ENCODE data around the gene KMT2D.

KMT2D gene

DNA sequence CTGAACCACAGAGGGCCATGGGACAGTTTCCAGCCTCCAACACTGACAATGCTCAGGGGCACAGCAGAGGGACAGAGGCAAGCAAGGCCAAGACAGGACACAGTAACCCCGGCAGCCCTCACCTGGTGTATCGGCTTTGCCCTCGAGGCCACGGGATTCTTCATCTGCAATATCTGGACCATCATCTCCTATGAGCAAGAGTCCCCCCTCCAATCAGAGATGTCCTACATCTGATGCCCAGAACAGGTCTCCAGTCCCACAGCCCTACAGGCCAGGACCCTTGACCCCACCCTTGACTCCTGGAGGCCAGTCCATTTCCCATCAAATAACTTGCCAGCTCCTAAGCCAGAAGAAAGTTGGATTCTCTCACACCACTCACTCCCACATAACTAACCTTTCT is 17.4 kb downstream of the KMT2D start:
- TF ChIP-seq FOXA1 (IDR thresholded peaks at IDR 0.05), result no peak
- TF ChIP-seq TARDBP (IDR thresholded peaks at IDR 0.05), result no peak
- TF ChIP-seq SUZ12 (IDR thresholded peaks at IDR 0.05), result no peak
- no peak for TF ChIP-seq HDGF (IDR thresholded peaks at IDR 0.05; ENCODE audit: borderline replicate concordance)
- no peak for TF ChIP-seq L3MBTL2 (conservative IDR thresholded peaks at IDR 0.05)
- no peak for DNase-seq (ENCODE audit: extremely low spot score)
- POLR2A ChIA-PET, result interaction anchor here (1.2 to 1.8 kb wide), 3 partner anchors 15 to 26 kb away, joined by 3 to 5 read pairs (median 5); partner anchors contain the start of gene RHEBL1
- CTCF ChIA-PET, result interaction anchor here (0.6 to 2.1 kb wide), 10 partner anchors 9 to 227 kb away, joined by 3 to 19 read pairs (median 6); no protein-coding TSS in a partner anchor

DNA sequence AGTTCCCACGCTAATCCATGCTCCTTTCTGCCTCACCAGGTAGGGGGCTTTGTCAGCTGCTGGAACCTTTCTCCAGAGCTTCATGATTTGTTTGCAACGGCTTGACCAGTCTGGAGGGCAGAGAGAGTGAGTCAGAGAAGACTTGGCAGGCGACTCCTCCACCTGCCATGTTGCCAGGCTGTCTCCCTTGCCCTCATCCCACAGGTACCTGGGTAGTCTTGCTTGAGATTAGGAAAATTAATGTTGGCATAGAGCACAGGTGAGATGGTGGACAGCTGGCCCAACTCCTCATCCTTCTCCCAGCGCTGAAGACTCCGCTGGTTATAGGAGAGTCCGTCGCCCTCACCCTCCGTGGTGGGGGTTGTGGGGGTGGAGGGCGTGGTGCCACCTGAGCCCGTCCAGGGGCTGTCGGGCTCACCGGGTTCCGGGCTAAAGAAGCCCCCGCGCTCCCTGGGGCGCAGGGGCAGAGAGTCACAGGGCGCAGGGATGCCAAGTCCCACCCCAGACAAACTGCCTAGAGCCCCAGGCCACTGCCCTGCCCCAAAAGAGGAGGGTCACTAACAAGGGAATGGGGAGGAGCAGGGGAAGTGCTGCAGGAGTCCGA is 18.6 kb downstream of the KMT2D start:
- DNase-seq (ENCODE audit: extremely low spot score), result no peak
- ChIA-PET CTCF (no interaction called here), POLR2A (interaction anchor here (0.6 kb wide), 1 partner anchor 8 kb away, joined by 3 read pairs; no protein-coding TSS in a partner anchor)
- TF ChIP-seq FOXM1 (IDR thresholded peaks at IDR 0.05; ENCODE audit: borderline replicate concordance), result no peak
- TF ChIP-seq HDGF (IDR thresholded peaks at IDR 0.05; ENCODE audit: borderline replicate concordance), result no peak
- no peak for TF ChIP-seq FOXA1 (IDR thresholded peaks at IDR 0.05)
- TF ChIP-seq NFRKB (IDR thresholded peaks at IDR 0.05), result no peak
- TF ChIP-seq ARNT (IDR thresholded peaks at IDR 0.05), result no peak
- no peak for TF ChIP-seq ZNF384 (IDR thresholded peaks at IDR 0.05)
- no peak for TF ChIP-seq CTBP1 (IDR thresholded peaks at IDR 0.05; ENCODE audit: borderline replicate concordance)
- no peak for TF ChIP-seq TARDBP (IDR thresholded peaks at IDR 0.05)
- TF ChIP-seq LEF1 (IDR thresholded peaks at IDR 0.05; ENCODE audit: borderline replicate concordance), result no peak
- TF ChIP-seq L3MBTL2 (conservative IDR thresholded peaks at IDR 0.05), result no peak
- TF ChIP-seq, protein P1, sequence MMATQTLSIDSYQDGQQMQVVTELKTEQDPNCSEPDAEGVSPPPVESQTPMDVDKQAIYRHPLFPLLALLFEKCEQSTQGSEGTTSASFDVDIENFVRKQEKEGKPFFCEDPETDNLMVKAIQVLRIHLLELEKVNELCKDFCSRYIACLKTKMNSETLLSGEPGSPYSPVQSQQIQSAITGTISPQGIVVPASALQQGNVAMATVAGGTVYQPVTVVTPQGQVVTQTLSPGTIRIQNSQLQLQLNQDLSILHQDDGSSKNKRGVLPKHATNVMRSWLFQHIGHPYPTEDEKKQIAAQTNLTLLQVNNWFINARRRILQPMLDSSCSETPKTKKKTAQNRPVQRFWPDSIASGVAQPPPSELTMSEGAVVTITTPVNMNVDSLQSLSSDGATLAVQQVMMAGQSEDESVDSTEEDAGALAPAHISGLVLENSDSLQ (IDR thresholded peaks at IDR 0.05), result no peak
- no peak for TF ChIP-seq SP1 (IDR thresholded peaks at IDR 0.05)
- no peak for TF ChIP-seq FOXK2 (IDR thresholded peaks at IDR 0.05)
- TF ChIP-seq ELF4 (IDR thresholded peaks at IDR 0.05), result no peak
- no peak for TF ChIP-seq BHLHE40 (IDR thresholded peaks at IDR 0.05; ENCODE audit: borderline replicate concordance)
- no peak for TF ChIP-seq SUZ12 (IDR thresholded peaks at IDR 0.05)

DNA sequence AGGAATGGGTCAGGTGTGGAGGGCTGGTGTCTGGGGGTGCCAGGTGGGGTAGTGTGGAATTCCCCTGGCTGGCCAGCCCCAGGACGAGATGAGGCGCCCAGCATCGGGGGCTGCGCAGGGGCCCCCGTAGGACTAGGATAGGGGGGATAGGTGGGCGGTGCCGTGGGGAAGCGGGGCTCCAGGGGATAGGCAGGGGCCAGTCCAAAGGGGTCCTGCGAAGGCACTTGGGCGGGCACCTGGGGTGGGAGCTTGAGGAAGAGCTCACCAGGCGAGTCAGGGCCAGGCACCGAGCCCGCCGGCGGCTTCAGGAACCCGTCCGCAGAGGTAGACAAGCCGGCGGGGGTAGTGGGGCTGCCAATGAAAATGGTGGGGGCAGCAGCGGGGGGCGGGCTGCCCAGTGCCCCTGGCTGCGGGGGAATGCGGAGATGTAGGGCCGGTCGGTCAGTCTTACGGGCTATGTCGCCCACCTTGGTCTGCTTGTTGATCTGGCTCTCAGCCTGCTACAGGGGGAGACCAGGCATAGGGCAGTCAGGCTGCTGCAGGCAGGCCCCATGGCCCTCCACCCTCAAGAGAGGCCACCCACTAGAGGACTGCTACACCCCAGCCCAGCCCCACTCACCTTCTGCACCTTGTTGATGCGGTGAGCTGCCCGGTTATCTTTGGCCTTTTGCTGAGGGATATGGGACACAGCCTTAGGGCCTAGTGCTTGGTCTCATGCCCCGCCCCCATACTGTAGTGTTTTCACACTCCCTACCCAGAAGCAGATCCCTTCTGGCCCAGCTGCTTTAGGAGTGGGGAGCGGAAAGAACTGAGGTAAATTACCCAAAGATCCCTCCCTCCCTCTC is 19.3 kb downstream of the KMT2D start:
- no peak for DNase-seq (ENCODE audit: extremely low spot score)
- TF ChIP-seq HDGF (IDR thresholded peaks at IDR 0.05; ENCODE audit: borderline replicate concordance) (no peak), FOXK2 (IDR thresholded peaks at IDR 0.05) (no peak), FOXA1 (IDR thresholded peaks at IDR 0.05) (no peak), NFRKB (IDR thresholded peaks at IDR 0.05) (no peak), ZNF384 (IDR thresholded peaks at IDR 0.05) (no peak), BHLHE40 (IDR thresholded peaks at IDR 0.05; ENCODE audit: borderline replicate concordance) (no peak), SP1 (IDR thresholded peaks at IDR 0.05) (no peak), FOXM1 (IDR thresholded peaks at IDR 0.05; ENCODE audit: borderline replicate concordance) (no peak), CTBP1 (IDR thresholded peaks at IDR 0.05; ENCODE audit: borderline replicate concordance) (no peak), TARDBP (IDR thresholded peaks at IDR 0.05) (no peak), ARNT (IDR thresholded peaks at IDR 0.05) (no peak), LEF1 (IDR thresholded peaks at IDR 0.05; ENCODE audit: borderline replicate concordance) (no peak), ELF4 (IDR thresholded peaks at IDR 0.05) (no peak), SUZ12 (IDR thresholded peaks at IDR 0.05) (no peak)
- TF ChIP-seq, protein P1 (IDR thresholded peaks at IDR 0.05), result no peak
- POLR2A ChIA-PET, result interaction anchor here (0.6 kb wide), 1 partner anchor 8 kb away, joined by 3 read pairs; no protein-coding TSS in a partner anchor
- CTCF ChIA-PET, result no interaction called here

- no peak for DNase-seq (ENCODE audit: extremely low spot score)
- POLR2A ChIA-PET, result interaction anchor here (1.4 kb wide), 1 partner anchor 23 kb away, joined by 3 read pairs; no protein-coding TSS in a partner anchor
- CTCF ChIA-PET, result no interaction called here
- no peak for TF ChIP-seq NFRKB (IDR thresholded peaks at IDR 0.05)
- no peak for TF ChIP-seq BHLHE40 (IDR thresholded peaks at IDR 0.05; ENCODE audit: borderline replicate concordance)
- TF ChIP-seq FOXA1 (IDR thresholded peaks at IDR 0.05), result no peak
- TF ChIP-seq HDGF (IDR thresholded peaks at IDR 0.05; ENCODE audit: borderline replicate concordance), result no peak
- TF ChIP-seq CTBP1 (IDR thresholded peaks at IDR 0.05; ENCODE audit: borderline replicate concordance), result no peak
- TF ChIP-seq TARDBP (IDR thresholded peaks at IDR 0.05), result no peak
- no peak for TF ChIP-seq ARNT (IDR thresholded peaks at IDR 0.05)
- no peak for TF ChIP-seq ZNF384 (IDR thresholded peaks at IDR 0.05)
- TF ChIP-seq ELF4 (IDR thresholded peaks at IDR 0.05), result no peak
- TF ChIP-seq L3MBTL2 (conservative IDR thresholded peaks at IDR 0.05), result no peak
- TF ChIP-seq, protein P1 (IDR thresholded peaks at IDR 0.05), result no peak
- no peak for TF ChIP-seq LEF1 (IDR thresholded peaks at IDR 0.05; ENCODE audit: borderline replicate concordance)
- no peak for TF ChIP-seq SUZ12 (IDR thresholded peaks at IDR 0.05)
- no peak for TF ChIP-seq SP1 (IDR thresholded peaks at IDR 0.05)
- TF ChIP-seq FOXM1 (IDR thresholded peaks at IDR 0.05; ENCODE audit: borderline replicate concordance), result no peak
- TF ChIP-seq FOXK2 (IDR thresholded peaks at IDR 0.05), result no peak
Measured at GRCh38 chr12:49040364-49040855, 20.2 kb downstream of the KMT2D start.

Data from HEK293T (cell line).